Transverse colon (tissue), 3 donors: Measurements from ENCODE around the gene GMPR.

Experiments used
- CTCF ChIP-seq, 5 experiments: fragments of 200-600 bp in 3 of 5; fragments of 450-650 bp in 2 of 5; sonication (generic) in 3 of 5; IDR thresholded peaks; 1 replicate in 2 of 5; 2 replicates in 3 of 5; pipeline ENCODE4 v1.5.1; 2016 to 2017; ENCODE audit warnings: antibody characterized with exemption in 5 of 5, inconsistent platforms in 3 of 5, mild to moderate bottlenecking in 2 of 5, moderate library complexity in 1 of 5
- POLR2A ChIP-seq: fragments of 450-650 bp; IDR thresholded peaks from one replicate; pipeline ENCODE4 v1.6.1; 2016; ENCODE audit warnings: antibody characterized with exemption, mild to moderate bottlenecking, moderate library complexity

- TF ChIP-seq CTCF (IDR thresholded peaks at IDR 0.05) (no peak), POLR2A (no peak)
Measured at GRCh38 chr6:16228043-16228442, 10.3 kb upstream of the GMPR start.
